GM23338 (cell line): ENCODE data around the gene ID4. TPM values are rescaled to one million over a fixed set of nuclear protein-coding genes. Genes with fewer than 3 reads are reported as not detected.

Experiments used
- ATAC-seq: fragments of 200-7000 bp; cut with Tn5 transposase; 3 replicates; pipeline ENCODE4 v1.9.1; 2020
- DNase-seq: peaks from one replicate; pipeline ENCODE4 v3.0.0-alpha.2; 2015; ENCODE audit warnings: low spot score
- H2AFZ ChIP-seq: fragments of 200-600 bp; sonication (generic); 2 replicates; pipeline ENCODE4 v1.8.0; 2016; ENCODE audit warnings: antibody characterized with exemption, mild to moderate bottlenecking, moderate library complexity
- H3F3A ChIP-seq: fragments of 200-600 bp; sonication (generic); replicated peaks from 2 replicates; pipeline ENCODE4 v1.8.0; 2017; ENCODE audit warnings: antibody characterized with exemption, mixed run types, low read depth
- H3K27ac ChIP-seq: fragments of 200-600 bp; sonication (generic); 2 replicates; pipeline ENCODE4 v1.6.1; 2016; ENCODE audit warnings: low read depth
- H3K27me3 ChIP-seq: fragments of 200-600 bp; sonication (generic); 2 replicates; pipeline ENCODE4 v1.8.0; 2016; ENCODE audit warnings: mild to moderate bottlenecking, mixed run types, moderate library complexity; ENCODE audit not compliant: insufficient read depth
- H3K36me3 ChIP-seq: fragments of 200-600 bp; sonication (generic); 2 replicates; pipeline ENCODE4 v1.8.0; 2016; ENCODE audit warnings: mild to moderate bottlenecking; ENCODE audit not compliant: insufficient read depth
- H3K4me1 ChIP-seq: fragments of 200-600 bp; sonication (generic); 2 replicates; pipeline ENCODE4 v1.8.0; 2016; ENCODE audit warnings: mild to moderate bottlenecking, moderate library complexity; ENCODE audit not compliant: insufficient read depth
- H3K4me2 ChIP-seq: fragments of 200-600 bp; sonication (generic); 2 replicates; pipeline ENCODE4 v1.7.1; 2017; ENCODE audit warnings: mixed run types
- H3K4me3 ChIP-seq: fragments of 200-600 bp; sonication (generic); 2 replicates; pipeline ENCODE4 v1.6.1; 2016; ENCODE audit warnings: mixed run types
- H3K79me2 ChIP-seq: fragments of 200-600 bp; sonication (generic); replicated peaks from 2 replicates; pipeline ENCODE4 v1.8.0; 2017; ENCODE audit warnings: mild to moderate bottlenecking; ENCODE audit not compliant: insufficient read depth
- H3K9me2 ChIP-seq: fragments of 200-600 bp; sonication (generic); 2 replicates; pipeline ENCODE4 v1.8.0; 2017; ENCODE audit not compliant: insufficient read depth
- H4K20me1 ChIP-seq: fragments of 200-600 bp; sonication (generic); replicated peaks from 2 replicates; pipeline ENCODE4 v1.8.0; 2017; ENCODE audit warnings: mild to moderate bottlenecking; ENCODE audit not compliant: insufficient read depth
- H3K27ac Mint-ChIP-seq: 2 replicates; pipeline ENCODE4 v1.8.0; 2020; ENCODE audit warnings: inconsistent platforms, mild to moderate bottlenecking, moderate library complexity, mixed read lengths
- H3K27me3 Mint-ChIP-seq: 3 replicates; pipeline ENCODE4 v1.8.0; 2022; ENCODE audit warnings: low read depth, mild to moderate bottlenecking, moderate library complexity, mixed read lengths, inconsistent platforms; ENCODE audit not compliant: insufficient read depth, poor library complexity
- H3K36me3 Mint-ChIP-seq: 3 replicates; pipeline ENCODE4 v1.8.0; 2021; ENCODE audit warnings: low read depth, mild to moderate bottlenecking, inconsistent platforms, moderate library complexity, mixed read lengths
- H3K4me1 Mint-ChIP-seq: 3 replicates; pipeline ENCODE4 v1.8.0; 2020; ENCODE audit warnings: mild to moderate bottlenecking, inconsistent platforms, mixed read lengths
- H3K4me3 Mint-ChIP-seq: 3 replicates; pipeline ENCODE4 v1.8.0; 2021; ENCODE audit warnings: moderate library complexity, mild to moderate bottlenecking, inconsistent platforms, mixed read lengths
- H3K9me3 Mint-ChIP-seq: 3 replicates; pipeline ENCODE4 v1.8.0; 2020; ENCODE audit warnings: moderate library complexity, mild to moderate bottlenecking, inconsistent platforms, mixed read lengths
- CREB1 ChIP-seq: fragments of 250-450 bp; sonication (Bioruptor Pico); IDR thresholded peaks from 2 replicates; pipeline ENCODE4 v1.5.0; 2020; ENCODE audit warnings: low read depth, mild to moderate bottlenecking, moderate library complexity
- ETS1 ChIP-seq: IDR thresholded peaks from 2 replicates; pipeline ENCODE4 v1.6.1; 2016; ENCODE audit warnings: antibody characterized with exemption
- EZH2 ChIP-seq: fragments of 200-600 bp; sonication (generic); IDR thresholded peaks from one replicate; pipeline ENCODE4 v1.8.0; 2017; ENCODE audit warnings: antibody characterized with exemption, mild to moderate bottlenecking, low read depth; ENCODE audit not compliant: unreplicated experiment
- EZH2phosphoT487 ChIP-seq: fragments of 200-600 bp; sonication (generic); IDR thresholded peaks from one replicate; pipeline ENCODE4 v1.8.1; 2018; ENCODE audit warnings: antibody characterized with exemption; ENCODE audit not compliant: unreplicated experiment
- JUNB ChIP-seq: IDR thresholded peaks from one replicate; pipeline ENCODE4 v1.6.1; 2016; ENCODE audit warnings: antibody characterized with exemption; ENCODE audit not compliant: unreplicated experiment
- NANOG ChIP-seq: IDR thresholded peaks from 2 replicates; pipeline ENCODE4 v1.6.1; 2016; ENCODE audit warnings: antibody characterized with exemption, borderline replicate concordance
- POLR2AphosphoS5 ChIP-seq: IDR thresholded peaks from 2 replicates; pipeline ENCODE4 v1.6.1; 2016; ENCODE audit warnings: antibody characterized with exemption, low read depth
- ZNF114 ChIP-seq: fragments of 250-450 bp; sonication (Bioruptor Pico); IDR thresholded peaks from 2 replicates; pipeline ENCODE4 v1.5.0; 2020; ENCODE audit warnings: mild to moderate bottlenecking, moderate library complexity
- polyA plus RNA-seq: library from polyadenylated mRNA; unstranded; fragments of >200 nt; fragmentation: Nextera tagmentation; extraction: Ambion mirVana; gene quantifications from 2 replicates; pipeline ENCODE4 v1.2.1, GENCODE V29; 2016
- total RNA-seq: library from RNA; depleted of rRNA; stranded (reverse); fragments of >200 nt; shearing (Covaris generic); gene quantifications from 2 replicates; pipeline ENCODE4 v1.2.3, GENCODE V29; 2014
- TF ChIP-seq, protein P1 (sequence below), 2 experiments: fragments of 200-600 bp in 1 of 2; sonication (generic) in 1 of 2; conservative IDR thresholded peaks; 2 replicates each; pipeline versions ENCODE4 v1.5.1 to v1.6.1; 2016 to 2017; ENCODE audit warnings: antibody characterized with exemption in 2 of 2, low read depth in 2 of 2, mild to moderate bottlenecking in 2 of 2, moderate library complexity in 1 of 2
- TF ChIP-seq, protein P2 (sequence below): IDR thresholded peaks from one replicate; pipeline ENCODE4 v1.6.1; 2018; ENCODE audit warnings: antibody characterized with exemption; ENCODE audit not compliant: unreplicated experiment

Gene ID4
- total and polyA plus RNA-seq, 2 experiments from 2014 or later, result 3.7 to 7.0 TPM

- TF ChIP-seq, protein P1, sequence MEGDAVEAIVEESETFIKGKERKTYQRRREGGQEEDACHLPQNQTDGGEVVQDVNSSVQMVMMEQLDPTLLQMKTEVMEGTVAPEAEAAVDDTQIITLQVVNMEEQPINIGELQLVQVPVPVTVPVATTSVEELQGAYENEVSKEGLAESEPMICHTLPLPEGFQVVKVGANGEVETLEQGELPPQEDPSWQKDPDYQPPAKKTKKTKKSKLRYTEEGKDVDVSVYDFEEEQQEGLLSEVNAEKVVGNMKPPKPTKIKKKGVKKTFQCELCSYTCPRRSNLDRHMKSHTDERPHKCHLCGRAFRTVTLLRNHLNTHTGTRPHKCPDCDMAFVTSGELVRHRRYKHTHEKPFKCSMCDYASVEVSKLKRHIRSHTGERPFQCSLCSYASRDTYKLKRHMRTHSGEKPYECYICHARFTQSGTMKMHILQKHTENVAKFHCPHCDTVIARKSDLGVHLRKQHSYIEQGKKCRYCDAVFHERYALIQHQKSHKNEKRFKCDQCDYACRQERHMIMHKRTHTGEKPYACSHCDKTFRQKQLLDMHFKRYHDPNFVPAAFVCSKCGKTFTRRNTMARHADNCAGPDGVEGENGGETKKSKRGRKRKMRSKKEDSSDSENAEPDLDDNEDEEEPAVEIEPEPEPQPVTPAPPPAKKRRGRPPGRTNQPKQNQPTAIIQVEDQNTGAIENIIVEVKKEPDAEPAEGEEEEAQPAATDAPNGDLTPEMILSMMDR (conservative IDR thresholded peaks at IDR 0.05; ENCODE audit: low read depth in 2 of 2), result no peak
- TF ChIP-seq ETS1 (no peak), EZH2 (no peak), ZNF114 (CRISPR knock-in tag) (no peak), CREB1 (no peak), POLR2AphosphoS5 (no peak), JUNB (no peak), NANOG (no peak), EZH2phosphoT487 (no peak)
- TF ChIP-seq, protein P2, sequence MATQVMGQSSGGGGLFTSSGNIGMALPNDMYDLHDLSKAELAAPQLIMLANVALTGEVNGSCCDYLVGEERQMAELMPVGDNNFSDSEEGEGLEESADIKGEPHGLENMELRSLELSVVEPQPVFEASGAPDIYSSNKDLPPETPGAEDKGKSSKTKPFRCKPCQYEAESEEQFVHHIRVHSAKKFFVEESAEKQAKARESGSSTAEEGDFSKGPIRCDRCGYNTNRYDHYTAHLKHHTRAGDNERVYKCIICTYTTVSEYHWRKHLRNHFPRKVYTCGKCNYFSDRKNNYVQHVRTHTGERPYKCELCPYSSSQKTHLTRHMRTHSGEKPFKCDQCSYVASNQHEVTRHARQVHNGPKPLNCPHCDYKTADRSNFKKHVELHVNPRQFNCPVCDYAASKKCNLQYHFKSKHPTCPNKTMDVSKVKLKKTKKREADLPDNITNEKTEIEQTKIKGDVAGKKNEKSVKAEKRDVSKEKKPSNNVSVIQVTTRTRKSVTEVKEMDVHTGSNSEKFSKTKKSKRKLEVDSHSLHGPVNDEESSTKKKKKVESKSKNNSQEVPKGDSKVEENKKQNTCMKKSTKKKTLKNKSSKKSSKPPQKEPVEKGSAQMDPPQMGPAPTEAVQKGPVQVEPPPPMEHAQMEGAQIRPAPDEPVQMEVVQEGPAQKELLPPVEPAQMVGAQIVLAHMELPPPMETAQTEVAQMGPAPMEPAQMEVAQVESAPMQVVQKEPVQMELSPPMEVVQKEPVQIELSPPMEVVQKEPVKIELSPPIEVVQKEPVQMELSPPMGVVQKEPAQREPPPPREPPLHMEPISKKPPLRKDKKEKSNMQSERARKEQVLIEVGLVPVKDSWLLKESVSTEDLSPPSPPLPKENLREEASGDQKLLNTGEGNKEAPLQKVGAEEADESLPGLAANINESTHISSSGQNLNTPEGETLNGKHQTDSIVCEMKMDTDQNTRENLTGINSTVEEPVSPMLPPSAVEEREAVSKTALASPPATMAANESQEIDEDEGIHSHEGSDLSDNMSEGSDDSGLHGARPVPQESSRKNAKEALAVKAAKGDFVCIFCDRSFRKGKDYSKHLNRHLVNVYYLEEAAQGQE, result no peak
Observed at GRCh38 chr6:19844689-19845088, 7.5 kb downstream of the ID4 start (continued).

GRCh38 chr6:19845266-19846041 is 8.3 kb downstream of the ID4 start:
- Histone ChIP-seq H3K27me3 (peaks cover 5% of the 10 kb centered on the region), H3K79me2 (no peaks in the 10 kb centered on the region), H3K9me2 (no peaks in the 10 kb centered on the region), H3K4me3 (no peak overlapping the region), H3K36me3 (no peaks in the 10 kb centered on the region), H3K27ac (no peak overlapping the region), H3F3A (no peaks in the 10 kb centered on the region), H4K20me1 (no peaks in the 10 kb centered on the region), H3K4me1 (peaks cover 24% of the 10 kb centered on the region), H3K4me2 (no peak overlapping the region), H2AFZ (no peak overlapping the region)
- no peak for TF ChIP-seq CREB1
- no peak for TF ChIP-seq JUNB
- TF ChIP-seq, protein P1 (conservative IDR thresholded peaks at IDR 0.05; ENCODE audit: low read depth in 2 of 2), result no peak
- TF ChIP-seq EZH2, result no peak
- no peak for TF ChIP-seq EZH2phosphoT487
- H3K4me1 Mint-ChIP-seq, result peaks cover 31% of the 10 kb centered on the region
- DNase-seq (no peak), ATAC-seq (no peak)
- H3K9me3 Mint-ChIP-seq, result no peaks in the 10 kb centered on the region
- no peak overlapping the region for H3K27ac Mint-ChIP-seq
- H3K36me3 Mint-ChIP-seq, result no peaks in the 10 kb centered on the region
- H3K27me3 Mint-ChIP-seq, result peaks cover 3% of the 10 kb centered on the region
- H3K4me3 Mint-ChIP-seq, result no peak overlapping the region
